ENCODE results near the gene ZNF446. TPM values are rescaled to one million over a fixed set of nuclear protein-coding genes. Genes with fewer than 3 reads are reported as not detected.

ZNF446 gene
- total and polyA plus RNA-seq, 4 donors: 8.3 to 12.9 (median 11.0) TPM

DNA sequence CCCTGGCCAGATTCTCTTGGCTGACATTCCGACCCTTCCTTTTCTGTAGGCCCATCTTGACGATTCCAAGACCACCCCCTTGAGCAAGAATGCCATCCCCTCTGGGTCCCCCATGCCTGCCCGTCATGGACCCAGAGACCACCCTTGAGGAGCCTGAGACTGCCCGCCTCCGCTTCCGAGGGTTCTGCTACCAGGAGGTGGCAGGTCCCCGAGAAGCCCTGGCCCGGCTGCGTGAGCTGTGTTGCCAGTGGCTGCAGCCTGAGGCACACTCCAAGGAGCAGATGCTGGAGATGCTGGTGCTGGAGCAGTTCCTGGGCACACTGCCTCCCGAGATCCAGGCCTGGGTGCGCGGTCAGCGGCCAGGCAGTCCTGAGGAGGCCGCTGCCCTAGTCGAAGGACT is 978 bp downstream of the ZNF446 start:
- Histone ChIP-seq H3K4me3 (no peak overlapping the region), H3K27ac (ENCODE audit: low read depth in 1 of 2, low read length in 1 of 2) (peak overlapping the region in 1 of 2 donors; percentile 86), H3K4me1 (ENCODE audit: control insufficient read depth in 5 of 5, insufficient read depth in 5 of 5, low read length in 5 of 5) (peaks cover 0 to 15% (median 5%) of the 10 kb centered on the region in 5 donors), H3K9ac (ENCODE audit: insufficient read depth in 1 of 2, low read length in 2 of 2) (peak overlapping the region; percentile 78 to 84), H3K36me3 (ENCODE audit: control insufficient read depth in 4 of 4, insufficient read depth in 4 of 4, low read length in 4 of 4) (peaks cover 0 to 32% (median 13%) of the 10 kb centered on the region in 4 donors), H3K9me3 (ENCODE audit: control insufficient read depth in 4 of 4, insufficient read depth in 3 of 4, low read length in 3 of 4) (no peaks in the 10 kb centered on the region), H3K27me3 (ENCODE audit: control insufficient read depth in 3 of 3, insufficient read depth in 3 of 3, low read length in 2 of 3) (no peaks in the 10 kb centered on the region)
- DNase-seq (no peak), ATAC-seq (ENCODE audit: insufficient read depth, low FRiP score) (no peak)
- TF ChIP-seq, protein P1, sequence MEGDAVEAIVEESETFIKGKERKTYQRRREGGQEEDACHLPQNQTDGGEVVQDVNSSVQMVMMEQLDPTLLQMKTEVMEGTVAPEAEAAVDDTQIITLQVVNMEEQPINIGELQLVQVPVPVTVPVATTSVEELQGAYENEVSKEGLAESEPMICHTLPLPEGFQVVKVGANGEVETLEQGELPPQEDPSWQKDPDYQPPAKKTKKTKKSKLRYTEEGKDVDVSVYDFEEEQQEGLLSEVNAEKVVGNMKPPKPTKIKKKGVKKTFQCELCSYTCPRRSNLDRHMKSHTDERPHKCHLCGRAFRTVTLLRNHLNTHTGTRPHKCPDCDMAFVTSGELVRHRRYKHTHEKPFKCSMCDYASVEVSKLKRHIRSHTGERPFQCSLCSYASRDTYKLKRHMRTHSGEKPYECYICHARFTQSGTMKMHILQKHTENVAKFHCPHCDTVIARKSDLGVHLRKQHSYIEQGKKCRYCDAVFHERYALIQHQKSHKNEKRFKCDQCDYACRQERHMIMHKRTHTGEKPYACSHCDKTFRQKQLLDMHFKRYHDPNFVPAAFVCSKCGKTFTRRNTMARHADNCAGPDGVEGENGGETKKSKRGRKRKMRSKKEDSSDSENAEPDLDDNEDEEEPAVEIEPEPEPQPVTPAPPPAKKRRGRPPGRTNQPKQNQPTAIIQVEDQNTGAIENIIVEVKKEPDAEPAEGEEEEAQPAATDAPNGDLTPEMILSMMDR (IDR thresholded peaks at IDR 0.05; ENCODE audit: control extremely low read depth, extremely low read depth): no peak
- WGBS, 2 donors: 90 to 94% methylated on average over 15 of the region's 15 CpGs

DNA sequence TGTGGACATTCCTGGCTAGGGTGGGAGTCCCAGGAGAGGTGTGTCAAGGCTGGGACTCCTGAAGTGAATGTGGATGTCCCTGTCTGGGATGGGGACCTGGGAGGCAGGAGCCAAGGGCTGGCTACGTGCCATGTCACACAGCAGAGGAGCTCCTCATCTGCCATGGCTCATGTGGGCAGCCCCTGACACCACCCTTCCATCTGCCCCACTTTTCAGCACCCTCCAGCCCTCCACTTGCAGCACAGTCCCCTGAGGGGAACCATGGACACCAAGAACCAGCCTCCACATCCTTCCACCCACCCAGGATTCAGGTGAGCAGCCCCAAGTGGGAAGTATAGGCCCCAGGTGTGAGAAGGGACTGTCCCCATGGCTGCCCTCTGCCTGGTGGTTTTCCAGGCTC is 1.7 kb downstream of the ZNF446 start:
- Histone ChIP-seq H3K27ac (ENCODE audit: low read depth in 1 of 2, low read length in 1 of 2) (no peak overlapping the region), H3K4me1 (ENCODE audit: control insufficient read depth in 5 of 5, insufficient read depth in 5 of 5, low read length in 5 of 5) (peaks cover 0 to 15% (median 5%) of the 10 kb centered on the region in 5 donors), H3K36me3 (ENCODE audit: control insufficient read depth in 4 of 4, insufficient read depth in 4 of 4, low read length in 4 of 4) (peaks cover 0 to 24% (median 11%) of the 10 kb centered on the region in 4 donors), H3K27me3 (ENCODE audit: control insufficient read depth in 3 of 3, insufficient read depth in 3 of 3, low read length in 2 of 3) (no peaks in the 10 kb centered on the region), H3K9me3 (ENCODE audit: control insufficient read depth in 4 of 4, insufficient read depth in 3 of 4, low read length in 3 of 4) (no peaks in the 10 kb centered on the region), H3K9ac (ENCODE audit: insufficient read depth in 1 of 2, low read length in 2 of 2) (no peak overlapping the region), H3K4me3 (no peak overlapping the region)
- WGBS, 2 donors: 100% methylated on average over 1 of the region's 1 CpG
- TF ChIP-seq, protein P1 (IDR thresholded peaks at IDR 0.05; ENCODE audit: control extremely low read depth, extremely low read depth): no peak
- no peak for DNase-seq
- no peak for ATAC-seq (ENCODE audit: insufficient read depth, low FRiP score)

DNA sequence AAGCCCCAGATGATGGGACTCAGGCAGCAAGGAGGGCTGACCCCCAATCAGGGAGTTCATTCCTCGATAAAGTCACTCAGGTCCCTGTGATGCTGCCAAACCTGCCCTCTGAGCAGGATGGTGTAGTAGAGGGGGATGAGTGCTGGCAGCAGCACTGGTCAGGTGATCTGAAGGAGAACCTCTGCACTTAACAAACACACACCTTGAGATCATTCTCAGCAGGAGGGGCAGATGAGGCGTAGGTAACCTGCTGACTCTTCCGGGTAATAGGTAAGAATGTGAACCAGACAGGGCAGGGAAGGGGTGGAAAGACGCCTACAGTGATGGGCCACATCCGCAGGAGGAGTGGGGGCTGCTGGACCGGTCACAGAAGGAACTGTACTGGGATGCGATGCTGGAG is 3.2 kb downstream of the ZNF446 start:
- no peak overlapping the region for H3K9ac ChIP-seq (ENCODE audit: insufficient read depth in 1 of 2, low read length in 2 of 2)
- no peak for ATAC-seq (ENCODE audit: insufficient read depth, low FRiP score)
- H3K9me3 ChIP-seq (ENCODE audit: control insufficient read depth in 4 of 4, insufficient read depth in 3 of 4, low read length in 3 of 4): no peaks in the 10 kb centered on the region
- H3K4me1 ChIP-seq (ENCODE audit: control insufficient read depth in 5 of 5, insufficient read depth in 5 of 5, low read length in 5 of 5): peaks cover 0 to 15% (median 5%) of the 10 kb centered on the region in 5 donors
- no peak overlapping the region for H3K27ac ChIP-seq (ENCODE audit: low read depth in 1 of 2, low read length in 1 of 2)
- peaks cover 0 to 21% (median 4%) of the 10 kb centered on the region in 4 donors for H3K36me3 ChIP-seq (ENCODE audit: control insufficient read depth in 4 of 4, insufficient read depth in 4 of 4, low read length in 4 of 4)
- TF ChIP-seq, protein P1 (IDR thresholded peaks at IDR 0.05; ENCODE audit: control extremely low read depth, extremely low read depth): no peak
- no peak for DNase-seq
- no peaks in the 10 kb centered on the region for H3K27me3 ChIP-seq (ENCODE audit: control insufficient read depth in 3 of 3, insufficient read depth in 3 of 3, low read length in 2 of 3)
- 85 to 93% methylated on average over 7 of the region's 7 CpGs for WGBS, 2 donors
- no peak overlapping the region for H3K4me3 ChIP-seq
